Keratinocyte (primary cell): ENCODE data around the gene PSMD14. TPM values are rescaled to one million over a fixed set of nuclear protein-coding genes. Genes with fewer than 3 reads are reported as not detected.

Experiments
- DNase-seq: peaks from one replicate; pipeline ENCODE4 v3.0.0-alpha.2; 2011; ENCODE audit warnings: low read depth, missing footprints, low spot score
- FAIRE-seq: peaks from 2 replicates; lab custom pipeline; 2011; peaks lifted over from hg19 to GRCh38; lab: Jason Lieb, UNC
- H2AFZ ChIP-seq: 2 replicates; pipeline ENCODE4 v1.6.0; 2012; ENCODE audit warnings: low read length, control low read depth, inconsistent platforms; ENCODE audit not compliant: control insufficient read depth
- H3K27ac ChIP-seq: 2 replicates; pipeline ENCODE4 v1.5.1; 2011; ENCODE audit warnings: low read length; ENCODE audit not compliant: control insufficient read depth, insufficient read depth
- H3K27me3 ChIP-seq: 3 replicates; pipeline ENCODE4 v1.6.0; 2011; ENCODE audit warnings: low read length; ENCODE audit not compliant: control insufficient read depth, insufficient read depth; ENCODE audit errors: extremely low read depth
- H3K36me3 ChIP-seq, 2 experiments: 2 replicates in 1 of 2; 3 replicates in 1 of 2; pipeline ENCODE4 v1.5.1; 2011; ENCODE audit warnings: low read length in 2 of 2, mild to moderate bottlenecking in 1 of 2; ENCODE audit not compliant: control insufficient read depth in 2 of 2, insufficient read depth in 2 of 2; ENCODE audit errors: extremely low read depth in 1 of 2
- H3K4me1 ChIP-seq: 3 replicates; pipeline ENCODE4 v1.5.1; 2011; ENCODE audit warnings: low read length; ENCODE audit not compliant: control insufficient read depth, insufficient read depth; ENCODE audit errors: extremely low read depth
- H3K4me2 ChIP-seq: 3 replicates; pipeline ENCODE4 v1.6.0; 2011; ENCODE audit warnings: low read depth, low read length; ENCODE audit not compliant: control insufficient read depth, insufficient read depth; ENCODE audit errors: extremely low read depth
- H3K4me3 ChIP-seq, 3 experiments: fragments of 200-600 bp in 1 of 3; sonication (generic) in 1 of 3; 2 replicates in 2 of 3; 3 replicates in 1 of 3; pipeline ENCODE4 v1.5.1; 2011 to 2016; ENCODE audit warnings: low read length in 3 of 3, mild to moderate bottlenecking in 3 of 3, control low read depth in 2 of 3, inconsistent platforms in 1 of 3, low read depth in 1 of 3, mixed read lengths in 1 of 3, mixed run types in 1 of 3, moderate library complexity in 1 of 3; ENCODE audit not compliant: control insufficient read depth in 2 of 3, insufficient read depth in 2 of 3; ENCODE audit errors: extremely low read depth in 1 of 3
- H3K79me2 ChIP-seq: 2 replicates; pipeline ENCODE4 v1.6.0; 2012; ENCODE audit warnings: low read length; ENCODE audit not compliant: control insufficient read depth, insufficient read depth
- H3K9ac ChIP-seq: 3 replicates; pipeline ENCODE4 v1.6.0; 2011; ENCODE audit warnings: low read length; ENCODE audit not compliant: control insufficient read depth, insufficient read depth; ENCODE audit errors: extremely low read depth
- H3K9me1 ChIP-seq: 3 replicates; pipeline ENCODE4 v1.6.0; 2011; ENCODE audit warnings: low read length; ENCODE audit not compliant: control insufficient read depth, insufficient read depth; ENCODE audit errors: extremely low read depth
- H3K9me3 ChIP-seq: 2 replicates; pipeline ENCODE4 v1.5.1; 2012; ENCODE audit warnings: low read depth, low read length; ENCODE audit not compliant: control insufficient read depth
- H4K20me1 ChIP-seq: 3 replicates; pipeline ENCODE4 v1.6.0; 2011; ENCODE audit warnings: low read length; ENCODE audit not compliant: control insufficient read depth, insufficient read depth; ENCODE audit errors: extremely low read depth
- EZH2 ChIP-seq: IDR thresholded peaks from one replicate; pipeline ENCODE4 v1.6.1; 2012; ENCODE audit warnings: inconsistent platforms, mild to moderate bottlenecking, low read length, moderate library complexity
- dilution Hi-C: fragments of 300-500 bp; cut with MboI; formaldehyde crosslinking; loops from one replicate; pipeline ENCODE4 v1.7.0; 2020; ENCODE audit warnings: low sequenced_read_pairs; ENCODE audit not compliant: extremely low pct_ligation_motif_present
- polyA plus RNA-seq, 5 experiments: library from polyadenylated mRNA; depleted of rRNA in 3 of 5; stranded (reverse) in 3 of 5; stranded (forward) in 1 of 5; unstranded in 1 of 5; fragments of >200 nt; gene quantifications; 1 replicate in 1 of 5; 2 replicates in 3 of 5; 3 replicates in 1 of 5; pipeline versions ENCODE4 v1.2.1 to v1.2.3, GENCODE V29; 2011 to 2012; ENCODE audit warnings: missing spikeins in 2 of 5, low read depth in 1 of 5, low replicate concordance in 1 of 5
- TF ChIP-seq, protein P1 (sequence below), 3 experiments: IDR thresholded peaks in 1 of 3; conservative IDR thresholded peaks in 1 of 3; optimal IDR thresholded peaks in 1 of 3; 2 replicates in 2 of 3; 3 replicates in 1 of 3; pipeline versions ENCODE3 to v1.5.1; 2011; ENCODE audit warnings: low read length in 3 of 3, mild to moderate bottlenecking in 3 of 3, moderate library complexity in 2 of 3, control low read depth in 1 of 3, inconsistent platforms in 1 of 3; ENCODE audit not compliant: insufficient read depth in 2 of 3; ENCODE audit errors: extremely low read depth in 1 of 3

Gene PSMD14
- polyA plus RNA-seq, 1 donor (not counting 4 experiments of a cell fraction or from before 2014, with no cell fraction given), result 136 TPM

DNA sequence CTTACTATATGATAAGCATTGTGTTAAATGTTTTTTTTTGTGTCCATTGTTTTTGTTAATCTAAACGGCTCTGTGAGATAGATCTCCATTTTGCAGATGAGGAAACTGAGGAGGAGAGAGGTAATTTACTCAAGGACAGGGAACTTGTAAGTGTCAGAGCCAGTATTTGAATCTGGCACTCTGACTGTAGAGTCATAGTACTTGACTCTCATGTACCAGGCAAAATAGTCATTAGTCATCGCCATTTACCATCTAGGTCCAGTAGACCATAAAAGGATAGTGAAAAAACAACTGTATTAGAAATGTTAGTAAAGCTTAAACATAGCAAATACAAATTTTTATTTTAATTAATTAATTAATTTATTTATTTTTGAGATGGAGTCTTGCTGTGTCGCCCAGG is 4.8 kb downstream of the PSMD14 start:
- peaks cover 0 to 2% of the 10 kb centered on the region in 2 experiments for H3K36me3 ChIP-seq
- H3K27ac ChIP-seq, result no peak overlapping the region
- no peaks in the 10 kb centered on the region for H3K9me1 ChIP-seq
- H3K9me3 ChIP-seq, result no peaks in the 10 kb centered on the region
- no peaks in the 10 kb centered on the region for H3K27me3 ChIP-seq
- TF ChIP-seq EZH2, result no peak
- TF ChIP-seq, protein P1, sequence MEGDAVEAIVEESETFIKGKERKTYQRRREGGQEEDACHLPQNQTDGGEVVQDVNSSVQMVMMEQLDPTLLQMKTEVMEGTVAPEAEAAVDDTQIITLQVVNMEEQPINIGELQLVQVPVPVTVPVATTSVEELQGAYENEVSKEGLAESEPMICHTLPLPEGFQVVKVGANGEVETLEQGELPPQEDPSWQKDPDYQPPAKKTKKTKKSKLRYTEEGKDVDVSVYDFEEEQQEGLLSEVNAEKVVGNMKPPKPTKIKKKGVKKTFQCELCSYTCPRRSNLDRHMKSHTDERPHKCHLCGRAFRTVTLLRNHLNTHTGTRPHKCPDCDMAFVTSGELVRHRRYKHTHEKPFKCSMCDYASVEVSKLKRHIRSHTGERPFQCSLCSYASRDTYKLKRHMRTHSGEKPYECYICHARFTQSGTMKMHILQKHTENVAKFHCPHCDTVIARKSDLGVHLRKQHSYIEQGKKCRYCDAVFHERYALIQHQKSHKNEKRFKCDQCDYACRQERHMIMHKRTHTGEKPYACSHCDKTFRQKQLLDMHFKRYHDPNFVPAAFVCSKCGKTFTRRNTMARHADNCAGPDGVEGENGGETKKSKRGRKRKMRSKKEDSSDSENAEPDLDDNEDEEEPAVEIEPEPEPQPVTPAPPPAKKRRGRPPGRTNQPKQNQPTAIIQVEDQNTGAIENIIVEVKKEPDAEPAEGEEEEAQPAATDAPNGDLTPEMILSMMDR (optimal IDR thresholded peaks at IDR 0.05 in 1 of 3, IDR thresholded peaks at IDR 0.05 in 1 of 3, conservative IDR thresholded peaks at IDR 0.05 in 1 of 3; ENCODE audit: extremely low read depth in 1 of 3, insufficient read depth in 2 of 3, low read length in 3 of 3), result no peak
- no peak for DNase-seq
- FAIRE-seq, result peak; percentile 13
- peaks cover 94% of the 10 kb centered on the region for H3K79me2 ChIP-seq
- no peak overlapping the region for H3K9ac ChIP-seq
- peaks cover 2% of the 10 kb centered on the region for H4K20me1 ChIP-seq
- H3K4me3 ChIP-seq, result no peak overlapping the region
- H3K4me2 ChIP-seq, result no peak overlapping the region
- H2AFZ ChIP-seq, result no peak overlapping the region
- dilution Hi-C loops, result no loop called here
- H3K4me1 ChIP-seq, result peaks cover 4% of the 10 kb centered on the region

DNA sequence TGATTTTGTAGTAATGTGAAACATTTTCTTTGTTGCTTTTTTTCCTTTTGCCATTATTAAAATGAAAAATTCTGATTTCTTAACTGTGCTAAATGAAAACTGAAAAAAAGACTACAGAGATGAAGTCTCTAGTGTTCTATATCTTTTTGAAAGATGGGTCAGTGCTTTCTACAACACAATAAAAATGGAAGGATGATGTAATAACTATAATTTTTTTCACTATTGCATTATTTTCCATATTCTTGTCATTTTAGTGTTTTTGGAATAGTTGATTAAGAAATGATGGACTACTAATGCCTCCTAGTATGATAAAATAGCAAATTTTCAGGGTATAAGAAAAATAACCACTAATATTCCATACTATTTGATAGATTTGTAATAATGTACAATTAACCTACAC is 7.2 kb downstream of the PSMD14 start:
- H3K9ac ChIP-seq, result no peak overlapping the region
- H3K27me3 ChIP-seq, result no peaks in the 10 kb centered on the region
- H3K9me3 ChIP-seq, result no peaks in the 10 kb centered on the region
- H3K9me1 ChIP-seq, result no peaks in the 10 kb centered on the region
- H3K79me2 ChIP-seq, result peaks cover 88% of the 10 kb centered on the region
- TF ChIP-seq EZH2, result no peak
- TF ChIP-seq, protein P1 (optimal IDR thresholded peaks at IDR 0.05 in 1 of 3, IDR thresholded peaks at IDR 0.05 in 1 of 3, conservative IDR thresholded peaks at IDR 0.05 in 1 of 3; ENCODE audit: extremely low read depth in 1 of 3, insufficient read depth in 2 of 3, low read length in 3 of 3), result no peak
- no peak overlapping the region for H3K27ac ChIP-seq
- peaks cover 4% of the 10 kb centered on the region for H3K4me1 ChIP-seq
- H2AFZ ChIP-seq, result no peak overlapping the region
- dilution Hi-C loops, result no loop called here
- FAIRE-seq, result no peak
- DNase-seq, result no peak
- peaks cover 0 to 2% of the 10 kb centered on the region in 2 experiments for H3K36me3 ChIP-seq
- peaks cover 2% of the 10 kb centered on the region for H4K20me1 ChIP-seq
- H3K4me3 ChIP-seq, result no peak overlapping the region
- H3K4me2 ChIP-seq, result no peak overlapping the region
